HCT116 (cell line): Measurements from ENCODE around the gene CEP112.

Experiments
- CBX3 ChIP-seq: IDR thresholded peaks from 2 replicates; pipeline ENCODE4 v1.6.1; 2012; ENCODE audit warnings: low read depth
- CEBPB ChIP-seq: IDR thresholded peaks from 2 replicates; pipeline ENCODE4 v1.6.1; 2012; ENCODE audit warnings: low read depth
- EGR1 ChIP-seq: IDR thresholded peaks from 2 replicates; pipeline ENCODE4 v1.6.1; 2012; ENCODE audit warnings: low read depth
- EZH2 ChIP-seq: fragments of 200-600 bp; sonication (generic); IDR thresholded peaks from 2 replicates; pipeline ENCODE4 v1.6.1; 2017; ENCODE audit warnings: antibody characterized with exemption, mixed run types
- EZH2phosphoT487 ChIP-seq: fragments of 200-600 bp; IDR thresholded peaks from 2 replicates; pipeline ENCODE4 v1.6.1; 2018; ENCODE audit warnings: antibody characterized with exemption, borderline replicate concordance
- POLR2A ChIP-seq: IDR thresholded peaks from 2 replicates; pipeline ENCODE4 v1.7.0; 2011; ENCODE audit warnings: borderline replicate concordance; ENCODE audit not compliant: insufficient read depth, insufficient read length; ENCODE audit errors: extremely low read depth
- POLR2AphosphoS5 ChIP-seq: IDR thresholded peaks from 2 replicates; pipeline ENCODE4 v1.6.1; 2011; ENCODE audit warnings: mild to moderate bottlenecking, low read depth, low read length, moderate library complexity
- RAD21 ChIP-seq: IDR thresholded peaks from 2 replicates; pipeline ENCODE4 v1.6.1; 2012; ENCODE audit warnings: low read depth, mild to moderate bottlenecking
- ZFX ChIP-seq: fragments of 450-650 bp; IDR thresholded peaks from 2 replicates; pipeline ENCODE4 v1.6.1; 2017
- ZNF274 ChIP-seq: fragments of 200-500 bp; sonication (Bioruptor generic); IDR thresholded peaks from 2 replicates; pipeline ENCODE4 v1.6.1; 2014; ENCODE audit warnings: mild to moderate bottlenecking, low read depth, low read length, inconsistent platforms
- TF ChIP-seq, protein P1 (sequence below), 3 experiments: fragments of 200-600 bp in 1 of 3; sonication (generic) in 1 of 3; IDR thresholded peaks in 2 of 3; conservative IDR thresholded peaks in 1 of 3; 2 replicates each; pipeline ENCODE4 v1.5.1; 2012 to 2017; ENCODE audit warnings: low read depth in 2 of 3, low read length in 2 of 3, antibody characterized with exemption in 1 of 3, borderline replicate concordance in 1 of 3, control low read depth in 1 of 3, mild to moderate bottlenecking in 1 of 3, mixed read lengths in 1 of 3, mixed run types in 1 of 3, moderate library complexity in 1 of 3; ENCODE audit not compliant: insufficient read depth in 1 of 3
- TF ChIP-seq, protein P2 (sequence below): IDR thresholded peaks from 2 replicates; pipeline ENCODE4 v1.6.1; 2012
- TF ChIP-seq, protein P3 (sequence below): IDR thresholded peaks from 2 replicates; pipeline ENCODE4 v1.6.1; 2011; ENCODE audit warnings: mild to moderate bottlenecking, low read length, moderate library complexity; ENCODE audit not compliant: insufficient replicate concordance; ENCODE audit errors: extremely low read depth

DNA sequence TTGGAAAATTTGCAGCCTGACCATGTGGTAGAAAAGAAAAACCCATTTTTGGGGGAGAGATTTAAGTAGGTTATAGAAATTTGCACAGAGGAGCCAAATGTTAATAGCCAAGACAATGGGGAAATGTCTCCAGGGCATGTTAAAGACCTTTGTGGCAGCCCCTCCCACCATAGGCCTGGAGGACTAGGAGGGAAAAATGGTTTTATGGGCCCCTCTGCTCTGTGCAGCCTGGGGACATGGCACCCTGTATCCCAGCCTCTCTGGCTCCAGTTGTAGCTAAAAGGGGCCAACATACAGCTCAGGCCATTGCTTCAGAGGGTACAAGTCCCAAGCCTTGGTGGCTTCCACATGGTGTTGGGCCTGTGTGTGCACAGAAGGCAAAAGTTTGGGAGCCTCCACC is 384.6 kb downstream of the CEP112 start:
- no peak for TF ChIP-seq POLR2A
- TF ChIP-seq, protein P1, sequence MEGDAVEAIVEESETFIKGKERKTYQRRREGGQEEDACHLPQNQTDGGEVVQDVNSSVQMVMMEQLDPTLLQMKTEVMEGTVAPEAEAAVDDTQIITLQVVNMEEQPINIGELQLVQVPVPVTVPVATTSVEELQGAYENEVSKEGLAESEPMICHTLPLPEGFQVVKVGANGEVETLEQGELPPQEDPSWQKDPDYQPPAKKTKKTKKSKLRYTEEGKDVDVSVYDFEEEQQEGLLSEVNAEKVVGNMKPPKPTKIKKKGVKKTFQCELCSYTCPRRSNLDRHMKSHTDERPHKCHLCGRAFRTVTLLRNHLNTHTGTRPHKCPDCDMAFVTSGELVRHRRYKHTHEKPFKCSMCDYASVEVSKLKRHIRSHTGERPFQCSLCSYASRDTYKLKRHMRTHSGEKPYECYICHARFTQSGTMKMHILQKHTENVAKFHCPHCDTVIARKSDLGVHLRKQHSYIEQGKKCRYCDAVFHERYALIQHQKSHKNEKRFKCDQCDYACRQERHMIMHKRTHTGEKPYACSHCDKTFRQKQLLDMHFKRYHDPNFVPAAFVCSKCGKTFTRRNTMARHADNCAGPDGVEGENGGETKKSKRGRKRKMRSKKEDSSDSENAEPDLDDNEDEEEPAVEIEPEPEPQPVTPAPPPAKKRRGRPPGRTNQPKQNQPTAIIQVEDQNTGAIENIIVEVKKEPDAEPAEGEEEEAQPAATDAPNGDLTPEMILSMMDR (IDR thresholded peaks at IDR 0.05 in 2 of 3, conservative IDR thresholded peaks at IDR 0.05 in 1 of 3; ENCODE audit: borderline replicate concordance in 1 of 3, insufficient read depth in 1 of 3, low read depth in 2 of 3, low read length in 2 of 3): no peak
- no peak for TF ChIP-seq POLR2AphosphoS5
- TF ChIP-seq CEBPB: no peak
- no peak for TF ChIP-seq CBX3
- no peak for TF ChIP-seq EGR1
- no peak for TF ChIP-seq EZH2phosphoT487
- TF ChIP-seq EZH2: no peak
- no peak for TF ChIP-seq ZFX
- TF ChIP-seq, protein P2, sequence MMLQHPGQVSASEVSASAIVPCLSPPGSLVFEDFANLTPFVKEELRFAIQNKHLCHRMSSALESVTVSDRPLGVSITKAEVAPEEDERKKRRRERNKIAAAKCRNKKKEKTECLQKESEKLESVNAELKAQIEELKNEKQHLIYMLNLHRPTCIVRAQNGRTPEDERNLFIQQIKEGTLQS: no peak
- no peak for TF ChIP-seq ZNF274
- TF ChIP-seq, protein P3, sequence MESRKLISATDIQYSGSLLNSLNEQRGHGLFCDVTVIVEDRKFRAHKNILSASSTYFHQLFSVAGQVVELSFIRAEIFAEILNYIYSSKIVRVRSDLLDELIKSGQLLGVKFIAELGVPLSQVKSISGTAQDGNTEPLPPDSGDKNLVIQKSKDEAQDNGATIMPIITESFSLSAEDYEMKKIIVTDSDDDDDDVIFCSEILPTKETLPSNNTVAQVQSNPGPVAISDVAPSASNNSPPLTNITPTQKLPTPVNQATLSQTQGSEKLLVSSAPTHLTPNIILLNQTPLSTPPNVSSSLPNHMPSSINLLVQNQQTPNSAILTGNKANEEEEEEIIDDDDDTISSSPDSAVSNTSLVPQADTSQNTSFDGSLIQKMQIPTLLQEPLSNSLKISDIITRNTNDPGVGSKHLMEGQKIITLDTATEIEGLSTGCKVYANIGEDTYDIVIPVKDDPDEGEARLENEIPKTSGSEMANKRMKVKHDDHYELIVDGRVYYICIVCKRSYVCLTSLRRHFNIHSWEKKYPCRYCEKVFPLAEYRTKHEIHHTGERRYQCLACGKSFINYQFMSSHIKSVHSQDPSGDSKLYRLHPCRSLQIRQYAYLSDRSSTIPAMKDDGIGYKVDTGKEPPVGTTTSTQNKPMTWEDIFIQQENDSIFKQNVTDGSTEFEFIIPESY: no peak
- no peak for TF ChIP-seq RAD21
